Left lung (tissue), 10 donors: ENCODE data around the gene GTF2IRD1. TPM values are rescaled to one million over a fixed set of nuclear protein-coding genes. Genes with fewer than 3 reads are reported as not detected.
A peak's percentile ranks its signal among the peaks of the same experiment; 100 is the strongest.
"Not testable (repeated sequence)": the region's sequence is repeated elsewhere in the genome, so short reads cannot be mapped to it uniquely, and the experiment has no call there.

Source experiments
- ATAC-seq: fragments of 200-7000 bp; cut with Tn5 transposase; one replicate; pipeline ENCODE4 v1.9.1; 2020; ENCODE audit warnings: moderate library complexity
- DNase-seq, 4 donors: peaks; one replicate each; pipeline ENCODE4 v3.0.0-alpha.2; 2013 to 2020
- H3K27ac ChIP-seq, 2 donors: fragments of 200-600 bp; sonication (generic) in 1 of 2; one replicate each; pipeline versions ENCODE4 v1.5.0 to v1.8.0; 2020 to 2021
- H3K27me3 ChIP-seq, 2 donors: fragments of 200-600 bp; sonication (generic) in 1 of 2; one replicate each; pipeline versions ENCODE4 v1.5.0 to v1.8.0; 2020 to 2021
- H3K36me3 ChIP-seq, 2 donors: fragments of 200-600 bp; sonication (generic) in 1 of 2; one replicate each; pipeline versions ENCODE4 v1.5.0 to v1.8.0; 2020 to 2021
- H3K4me1 ChIP-seq, 2 donors: fragments of 200-600 bp; one replicate each; pipeline ENCODE4 v1.8.0; 2021
- H3K4me3 ChIP-seq, 2 donors: fragments of 200-600 bp; sonication (generic) in 1 of 2; one replicate each; pipeline versions ENCODE4 v1.5.0 to v1.8.0; 2020 to 2021; ENCODE audit warnings: mild to moderate bottlenecking in 1 of 2
- H3K9me3 ChIP-seq, 2 donors: fragments of 200-600 bp; sonication (generic) in 1 of 2; one replicate each; pipeline versions ENCODE4 v1.5.0 to v1.8.0; 2020 to 2021
- CTCF ChIP-seq, 2 donors: fragments of 200-600 bp; sonication (generic) in 1 of 2; IDR thresholded peaks; one replicate each; pipeline versions ENCODE4 v1.5.0 to v1.8.0; 2021; ENCODE audit warnings: antibody characterized with exemption in 2 of 2
- intact Hi-C, 2 donors: fragments of 100-400 bp; cut with DNase I; formaldehyde crosslinking; loops; one replicate each; pipeline versions ENCODE4 v1.11.2 to v1.14.2; 2022
- polyA plus RNA-seq, 6 donors: library from polyadenylated mRNA; unstranded; fragments of 120-200 nt; gene quantifications; one replicate each; pipeline ENCODE4 v1.2.1, GENCODE V29; 2013; ENCODE audit not compliant: insufficient read length in 6 of 6
- total RNA-seq, 2 donors: library from RNA; stranded (reverse); fragmentation: NEBNext Ultra II Directional; extraction: Animal tissue kit (Norgen Biotek cat#: 25700); gene quantifications; one replicate each; pipeline ENCODE4 v1.2.1, GENCODE V29; 2021
- donor health status: DM: no; HTN: yes; CAD: no.
- donor health status: DM: no; HTN: no; CAD: no.

The GTF2IRD1 gene
- total and polyA plus RNA-seq, 8 donors = 20.8 to 40.2 (median 33.9) TPM

GRCh38 chr7:74412056-74412455, 41.6 kb upstream of the GTF2IRD1 start:
- no peaks in the 10 kb centered on the region for H3K27me3 ChIP-seq
- no peaks in the 10 kb centered on the region for H3K4me1 ChIP-seq
- no peak overlapping the region for H3K27ac ChIP-seq
- DNase-seq (no peak), ATAC-seq (no peak)
- intact Hi-C loops = no loop called here
- no peaks in the 10 kb centered on the region for H3K9me3 ChIP-seq
- no peak for TF ChIP-seq CTCF (IDR thresholded peaks at IDR 0.05)
- no peak overlapping the region for H3K4me3 ChIP-seq
- no peaks in the 10 kb centered on the region for H3K36me3 ChIP-seq

DNA sequence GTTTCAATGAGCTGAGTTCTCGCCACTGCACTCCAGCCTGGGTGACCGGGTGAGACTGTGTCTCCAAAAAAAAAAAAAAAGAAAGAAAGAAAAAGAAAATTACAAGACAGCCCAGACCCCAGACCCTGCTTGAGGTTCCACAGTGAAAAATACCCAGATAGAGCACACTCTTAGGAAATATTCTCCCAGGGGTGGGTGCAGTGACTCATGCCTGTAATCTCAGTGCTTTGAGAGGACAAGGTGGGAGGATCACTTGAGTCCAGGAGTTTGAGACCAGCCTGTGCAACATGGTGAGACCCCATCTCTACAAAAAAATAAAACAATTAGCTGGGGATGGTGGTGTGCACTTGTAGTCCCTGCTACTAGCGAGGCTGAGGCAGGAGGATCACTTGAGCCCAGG, 41.1 kb upstream of the GTF2IRD1 start:
- Histone ChIP-seq H3K27me3 (no peaks in the 10 kb centered on the region), H3K9me3 (no peaks in the 10 kb centered on the region), H3K36me3 (no peaks in the 10 kb centered on the region), H3K4me3 (no peak overlapping the region), H3K4me1 (no peaks in the 10 kb centered on the region), H3K27ac (no peak overlapping the region)
- DNase-seq (no peak), ATAC-seq (no peak)
- intact Hi-C loops = no loop called here
- no peak for TF ChIP-seq CTCF (IDR thresholded peaks at IDR 0.05)

- H3K9me3 ChIP-seq, H3K36me3 ChIP-seq, ATAC-seq, intact Hi-C loops, H3K27me3 ChIP-seq, H3K4me1 ChIP-seq, DNase-seq, H3K27ac ChIP-seq, H3K4me3 ChIP-seq: not testable (repeated sequence)
These were observed 38.9 kb upstream of the GTF2IRD1 start for GRCh38 chr7:74414595-74415333.

GRCh38 chr7:74417419-74417971, 36.2 kb upstream of the GTF2IRD1 start:
- TF ChIP-seq CTCF (IDR thresholded peaks at IDR 0.05) = peak; percentile 92 to 97
- Histone ChIP-seq H3K27ac (no peak overlapping the region), H3K27me3 (no peaks in the 10 kb centered on the region), H3K36me3 (no peaks in the 10 kb centered on the region), H3K9me3 (no peaks in the 10 kb centered on the region), H3K4me1 (no peaks in the 10 kb centered on the region), H3K4me3 (no peak overlapping the region)
- ATAC-seq (peak; percentile 100), DNase-seq (peak; percentile 61 to 89 (median 76))
- intact Hi-C loops = no loop called here

- no peak overlapping the region for H3K4me3 ChIP-seq
- H3K27ac ChIP-seq = no peak overlapping the region
- H3K27me3 ChIP-seq = no peaks in the 10 kb centered on the region
- ATAC-seq (no peak), DNase-seq (peak in 1 of 4 donors; percentile 46)
- no peaks in the 10 kb centered on the region for H3K9me3 ChIP-seq
- H3K36me3 ChIP-seq = no peaks in the 10 kb centered on the region
- intact Hi-C loops = no loop called here
- no peak for TF ChIP-seq CTCF (IDR thresholded peaks at IDR 0.05)
- H3K4me1 ChIP-seq = no peaks in the 10 kb centered on the region
These were observed 35.6 kb upstream of the GTF2IRD1 start for GRCh38 chr7:74418076-74418475.
